Memory B cell (primary cell): ENCODE measurements around the gene STMP1.

Experiments
- ATAC-seq: fragments of 150-1000 bp; cut with Tn5 transposase; 2 replicates; pipeline ENCODE4 v1.10.0; 2021; ENCODE audit warnings: low read depth, mild to moderate bottlenecking, moderate library complexity
- DNase-seq, 2 donors: peaks; one replicate each; pipeline ENCODE4 v3.0.0; 2022; ENCODE audit warnings: low spot score in 2 of 2
- H3K27ac Mint-ChIP-seq: one replicate; pipeline ENCODE4 v1.8.0; 2022; ENCODE audit warnings: mild to moderate bottlenecking, moderate library complexity, mixed read lengths
- H3K27me3 Mint-ChIP-seq: one replicate; pipeline ENCODE4 v1.8.0; 2022; ENCODE audit warnings: mixed read lengths
- H3K36me3 Mint-ChIP-seq: one replicate; pipeline ENCODE4 v1.8.0; 2022; ENCODE audit warnings: mild to moderate bottlenecking, mixed read lengths
- H3K4me1 Mint-ChIP-seq: one replicate; pipeline ENCODE4 v1.8.0; 2022; ENCODE audit warnings: mixed read lengths
- H3K4me3 Mint-ChIP-seq: one replicate; pipeline ENCODE4 v1.8.0; 2022; ENCODE audit warnings: mild to moderate bottlenecking, moderate library complexity, mixed read lengths
- H3K9me3 Mint-ChIP-seq: one replicate; pipeline ENCODE4 v1.8.0; 2022; ENCODE audit warnings: mixed read lengths

STMP1 gene

GRCh38 chr7:135693558-135693957 lies 31.2 kb downstream of the STMP1 start:
- H3K27ac Mint-ChIP-seq = no peak overlapping the region
- H3K4me3 Mint-ChIP-seq = no peak overlapping the region
- ATAC-seq = no peak
- no peak for DNase-seq
- no peaks in the 10 kb centered on the region for H3K4me1 Mint-ChIP-seq
- H3K27me3 Mint-ChIP-seq = no peaks in the 10 kb centered on the region
- H3K9me3 Mint-ChIP-seq = no peaks in the 10 kb centered on the region
- peaks cover 7% of the 10 kb centered on the region for H3K36me3 Mint-ChIP-seq

- ATAC-seq = no peak
- Mint-ChIP-seq H3K36me3 (peaks cover 10% of the 10 kb centered on the region), H3K27ac (no peak overlapping the region), H3K4me1 (no peaks in the 10 kb centered on the region), H3K9me3 (no peaks in the 10 kb centered on the region), H3K27me3 (no peaks in the 10 kb centered on the region), H3K4me3 (no peak overlapping the region)
- DNase-seq = no peak
Observed at GRCh38 chr7:135697276-135698049, 35.1 kb downstream of the STMP1 start.

GRCh38 chr7:135704074-135704473 lies 41.8 kb downstream of the STMP1 start:
- Mint-ChIP-seq H3K4me1 (no peaks in the 10 kb centered on the region), H3K9me3 (no peaks in the 10 kb centered on the region), H3K27me3 (no peaks in the 10 kb centered on the region), H3K36me3 (peaks cover 4% of the 10 kb centered on the region), H3K4me3 (no peak overlapping the region), H3K27ac (no peak overlapping the region)
- ATAC-seq (no peak), DNase-seq (no peak)

- Mint-ChIP-seq H3K9me3 (no peaks in the 10 kb centered on the region), H3K4me3 (no peak overlapping the region), H3K27ac (no peak overlapping the region), H3K27me3 (no peaks in the 10 kb centered on the region), H3K36me3 (peaks cover 2% of the 10 kb centered on the region), H3K4me1 (no peaks in the 10 kb centered on the region)
- ATAC-seq = no peak
- no peak for DNase-seq
Observed at GRCh38 chr7:135704698-135705097, 42.4 kb downstream of the STMP1 start.

- DNase-seq (no peak), ATAC-seq (no peak)
- Mint-ChIP-seq H3K27ac (no peak overlapping the region), H3K36me3 (no peaks in the 10 kb centered on the region), H3K27me3 (no peaks in the 10 kb centered on the region), H3K4me1 (no peaks in the 10 kb centered on the region), H3K4me3 (no peak overlapping the region), H3K9me3 (no peaks in the 10 kb centered on the region)
Observed at GRCh38 chr7:135706038-135706742, 43.9 kb downstream of the STMP1 start.

- no peaks in the 10 kb centered on the region for H3K4me1 Mint-ChIP-seq
- H3K9me3 Mint-ChIP-seq = no peaks in the 10 kb centered on the region
- H3K27ac Mint-ChIP-seq = no peak overlapping the region
- ATAC-seq (no peak), DNase-seq (no peak)
- no peaks in the 10 kb centered on the region for H3K36me3 Mint-ChIP-seq
- H3K27me3 Mint-ChIP-seq = no peaks in the 10 kb centered on the region
- H3K4me3 Mint-ChIP-seq = no peak overlapping the region
Observed at GRCh38 chr7:135706858-135707569, 44.7 kb downstream of the STMP1 start.

GRCh38 chr7:135707570-135707966 lies 45.3 kb downstream of the STMP1 start:
- DNase-seq (no peak), ATAC-seq (no peak)
- Mint-ChIP-seq H3K36me3 (no peaks in the 10 kb centered on the region), H3K27me3 (no peaks in the 10 kb centered on the region), H3K4me1 (no peaks in the 10 kb centered on the region), H3K9me3 (no peaks in the 10 kb centered on the region), H3K27ac (no peak overlapping the region), H3K4me3 (no peak overlapping the region)

GRCh38 chr7:135708041-135708440 lies 45.7 kb downstream of the STMP1 start:
- Mint-ChIP-seq H3K27me3 (no peaks in the 10 kb centered on the region), H3K4me1 (no peaks in the 10 kb centered on the region), H3K36me3 (no peaks in the 10 kb centered on the region), H3K27ac (no peak overlapping the region), H3K9me3 (no peaks in the 10 kb centered on the region), H3K4me3 (no peak overlapping the region)
- no peak for ATAC-seq
- DNase-seq = no peak

- Mint-ChIP-seq H3K9me3 (no peaks in the 10 kb centered on the region), H3K4me3 (no peak overlapping the region), H3K36me3 (no peaks in the 10 kb centered on the region), H3K27me3 (no peaks in the 10 kb centered on the region), H3K4me1 (no peaks in the 10 kb centered on the region), H3K27ac (no peak overlapping the region)
- no peak for DNase-seq
- no peak for ATAC-seq
Observed at GRCh38 chr7:135709508-135709907, 47.2 kb downstream of the STMP1 start.

GRCh38 chr7:135710417-135711138 lies 48.3 kb downstream of the STMP1 start:
- Mint-ChIP-seq H3K27ac (no peak overlapping the region), H3K4me3 (no peak overlapping the region), H3K27me3 (no peaks in the 10 kb centered on the region), H3K36me3 (no peaks in the 10 kb centered on the region), H3K9me3 (no peaks in the 10 kb centered on the region), H3K4me1 (no peaks in the 10 kb centered on the region)
- no peak for DNase-seq
- ATAC-seq = no peak

GRCh38 chr7:135711139-135711469 lies 48.8 kb downstream of the STMP1 start:
- Mint-ChIP-seq H3K4me3 (no peak overlapping the region), H3K27ac (no peak overlapping the region), H3K27me3 (no peaks in the 10 kb centered on the region), H3K9me3 (no peaks in the 10 kb centered on the region), H3K4me1 (no peaks in the 10 kb centered on the region), H3K36me3 (no peaks in the 10 kb centered on the region)
- DNase-seq (no peak), ATAC-seq (no peak)

- no peak for ATAC-seq
- Mint-ChIP-seq H3K27me3 (no peaks in the 10 kb centered on the region), H3K4me1 (no peaks in the 10 kb centered on the region), H3K4me3 (no peak overlapping the region), H3K27ac (no peak overlapping the region), H3K9me3 (no peaks in the 10 kb centered on the region), H3K36me3 (no peaks in the 10 kb centered on the region)
- no peak for DNase-seq
Observed at GRCh38 chr7:135712182-135712782, 50.0 kb downstream of the STMP1 start.

GRCh38 chr7:135712796-135713195 lies 50.5 kb downstream of the STMP1 start:
- Mint-ChIP-seq H3K9me3 (no peaks in the 10 kb centered on the region), H3K27ac (no peak overlapping the region), H3K4me3 (no peak overlapping the region), H3K4me1 (no peaks in the 10 kb centered on the region), H3K27me3 (no peaks in the 10 kb centered on the region), H3K36me3 (no peaks in the 10 kb centered on the region)
- ATAC-seq (no peak), DNase-seq (no peak)
